HEK293T (cell line): ENCODE data around the gene FBXL4.

Experiments
- BHLHE40 ChIP-seq: fragments of 450-650 bp; IDR thresholded peaks from 2 replicates; pipeline ENCODE4 v1.6.1; 2016; ENCODE audit warnings: mild to moderate bottlenecking, moderate library complexity, borderline replicate concordance
- ELF4 ChIP-seq: fragments of 450-650 bp; IDR thresholded peaks from 2 replicates; pipeline ENCODE4 v1.6.1; 2017; ENCODE audit warnings: antibody characterized with exemption
- FOXA1 ChIP-seq: fragments of 450-650 bp; IDR thresholded peaks from 2 replicates; pipeline ENCODE4 v1.6.1; 2016; ENCODE audit warnings: mild to moderate bottlenecking
- FOXK2 ChIP-seq: fragments of 450-650 bp; IDR thresholded peaks from 2 replicates; pipeline ENCODE4 v1.6.1; 2016; ENCODE audit warnings: mild to moderate bottlenecking
- FOXM1 ChIP-seq: fragments of 450-650 bp; IDR thresholded peaks from 2 replicates; pipeline ENCODE4 v1.6.1; 2017; ENCODE audit warnings: mild to moderate bottlenecking, borderline replicate concordance
- HDGF ChIP-seq: fragments of 450-650 bp; IDR thresholded peaks from 2 replicates; pipeline ENCODE4 v1.6.1; 2017; ENCODE audit warnings: antibody characterized with exemption, borderline replicate concordance
- L3MBTL2 ChIP-seq: fragments of 450-650 bp; conservative IDR thresholded peaks from 2 replicates; pipeline ENCODE4 v1.6.1; 2016; ENCODE audit warnings: mild to moderate bottlenecking
- NFRKB ChIP-seq: fragments of 450-650 bp; IDR thresholded peaks from 2 replicates; pipeline ENCODE4 v1.6.1; 2016; ENCODE audit warnings: mild to moderate bottlenecking, moderate library complexity
- SP1 ChIP-seq: fragments of 450-650 bp; IDR thresholded peaks from 2 replicates; pipeline ENCODE4 v1.6.1; 2017
- SUZ12 ChIP-seq: fragments of 450-650 bp; IDR thresholded peaks from 2 replicates; pipeline ENCODE4 v1.6.1; 2016; ENCODE audit warnings: mild to moderate bottlenecking
- TF ChIP-seq, protein P1 (sequence below): fragments of 450-650 bp; IDR thresholded peaks from 2 replicates; pipeline ENCODE4 v1.6.1; 2016

DNA sequence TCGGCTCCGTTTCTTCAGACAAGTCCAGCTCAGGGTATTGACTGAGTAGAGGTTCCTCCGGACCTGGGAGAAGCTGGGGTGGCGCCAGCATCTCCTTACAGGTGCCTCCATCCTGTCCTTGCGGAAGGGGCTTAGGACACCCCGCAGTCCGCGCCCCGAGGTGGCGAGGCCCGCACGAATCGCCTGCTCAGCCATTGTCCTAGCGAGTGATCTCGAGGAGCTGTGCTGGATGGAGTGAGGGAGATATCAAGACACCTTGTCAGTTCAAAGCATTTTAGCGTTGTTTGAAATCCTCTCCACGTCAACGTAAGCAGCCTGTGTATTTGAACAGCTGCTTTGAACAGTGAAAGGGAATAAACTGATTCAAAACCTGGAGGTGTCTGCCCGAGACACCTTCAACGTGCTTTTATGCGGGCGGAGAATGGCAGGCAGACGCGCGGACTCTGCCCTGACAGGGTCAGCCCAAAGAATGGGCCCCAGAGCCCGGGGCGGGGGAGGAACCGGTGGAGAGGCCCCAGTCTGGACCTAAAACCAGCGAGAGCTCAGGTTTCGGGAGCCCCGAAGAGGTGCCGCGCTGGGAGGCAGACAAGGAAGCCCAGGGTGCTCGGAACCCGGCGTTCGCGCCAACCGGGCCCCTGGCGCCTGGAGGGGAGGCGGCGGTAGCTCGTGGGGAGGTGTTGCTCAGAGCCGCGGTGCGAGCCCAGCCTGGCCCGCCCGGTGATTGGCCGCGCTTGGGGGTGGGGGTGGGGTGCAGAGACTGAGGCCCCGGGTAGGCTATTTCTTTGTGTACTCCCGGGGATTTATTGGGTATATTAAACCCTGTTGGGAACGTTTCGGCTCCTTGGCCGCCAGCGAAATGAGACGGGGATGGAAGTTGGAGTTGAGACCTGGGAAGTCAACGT lies 116.4 kb downstream of the FBXL4 start:
- TF ChIP-seq SP1 (no peak), FOXM1 (no peak), FOXK2 (no peak), HDGF (no peak), FOXA1 (no peak), BHLHE40 (no peak), L3MBTL2 (no peak), SUZ12 (no peak), NFRKB (no peak), ELF4 (no peak)
- TF ChIP-seq, protein P1, sequence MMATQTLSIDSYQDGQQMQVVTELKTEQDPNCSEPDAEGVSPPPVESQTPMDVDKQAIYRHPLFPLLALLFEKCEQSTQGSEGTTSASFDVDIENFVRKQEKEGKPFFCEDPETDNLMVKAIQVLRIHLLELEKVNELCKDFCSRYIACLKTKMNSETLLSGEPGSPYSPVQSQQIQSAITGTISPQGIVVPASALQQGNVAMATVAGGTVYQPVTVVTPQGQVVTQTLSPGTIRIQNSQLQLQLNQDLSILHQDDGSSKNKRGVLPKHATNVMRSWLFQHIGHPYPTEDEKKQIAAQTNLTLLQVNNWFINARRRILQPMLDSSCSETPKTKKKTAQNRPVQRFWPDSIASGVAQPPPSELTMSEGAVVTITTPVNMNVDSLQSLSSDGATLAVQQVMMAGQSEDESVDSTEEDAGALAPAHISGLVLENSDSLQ = no peak
